Measurements from ENCODE around the gene FBXO31. TPM values are rescaled to one million over a fixed set of nuclear protein-coding genes. Genes with fewer than 3 reads are reported as not detected.
A peak's percentile ranks its signal among the peaks of the same experiment; 100 is the strongest.

Gene FBXO31
- total and polyA plus RNA-seq, 2 of the 13 experiments (the other 11 are each of a cell fraction or from before 2014, with no cell fraction given), result 92.4 to 101 TPM

- peak; percentile 97 for TF ChIP-seq ZNF350 (CRISPR knock-in tag; IDR thresholded peaks at IDR 0.05; ENCODE audit: borderline replicate concordance, low read depth)
- peak; percentile 62; the same call in 1 of the 2 replicates for TF ChIP-seq WIZ (CRISPR knock-in tag; IDR thresholded peaks at IDR 0.05)
- TF ChIP-seq ZNF720 (CRISPR knock-in tag; IDR thresholded peaks at IDR 0.05), result no peak
- no peak; the same call in 1 of the 2 replicates for TF ChIP-seq MATR3 (CRISPR knock-in tag; IDR thresholded peaks at IDR 0.05)
- TF ChIP-seq ZNF260 (CRISPR knock-in tag; IDR thresholded peaks at IDR 0.05; ENCODE audit: borderline replicate concordance, low read depth), result no peak
- no peak for TF ChIP-seq MAFF (IDR thresholded peaks at IDR 0.05; ENCODE audit: low read depth, low read length)
- TF ChIP-seq TP53 (CRISPR knock-in tag; conservative IDR thresholded peaks at IDR 0.05), result no peak; the same call in 1 of the 2 replicates
- TF ChIP-seq ATF7 (IDR thresholded peaks at IDR 0.05), result no peak
- peak; percentile 47 for TF ChIP-seq ATF7 (CRISPR knock-in tag; IDR thresholded peaks at IDR 0.05)
- TF ChIP-seq CBX5 (CRISPR knock-in tag; IDR thresholded peaks at IDR 0.05; ENCODE audit: borderline replicate concordance), result peak; percentile 15; the same call in 1 of the 2 replicates
- TF ChIP-seq ELF1 (CRISPR knock-in tag; IDR thresholded peaks at IDR 0.05), result peak; percentile 58; the same call in 1 of the 2 replicates
- TF ChIP-seq ZNF337 (CRISPR knock-in tag; IDR thresholded peaks at IDR 0.05; ENCODE audit: borderline replicate concordance, low read depth), result peak; percentile 80; the same call in 1 of the 2 replicates
- no peak for TF ChIP-seq ZNF367 (CRISPR knock-in tag; IDR thresholded peaks at IDR 0.05; ENCODE audit: borderline replicate concordance)
- TF ChIP-seq MNT (IDR thresholded peaks at IDR 0.05), result no peak
- TF ChIP-seq ELF3 (CRISPR knock-in tag; IDR thresholded peaks at IDR 0.05), result peak; percentile 35; the same call in 1 of the 2 replicates
- TF ChIP-seq ZNF577 (CRISPR knock-in tag; IDR thresholded peaks at IDR 0.05; ENCODE audit: borderline replicate concordance, low read depth), result no peak
- TF ChIP-seq ATM (IDR thresholded peaks at IDR 0.05; ENCODE audit: borderline replicate concordance), result no peak
- no peak for TF ChIP-seq ZFP36 (IDR thresholded peaks at IDR 0.05; ENCODE audit: borderline replicate concordance, low read depth, low read length, partially characterized antibody)
- peak; percentile 85 for TF ChIP-seq ARHGAP35 (CRISPR knock-in tag; IDR thresholded peaks at IDR 0.05; ENCODE audit: borderline replicate concordance)
- peak; percentile 77; the same call in 1 of the 2 replicates for TF ChIP-seq ZNF709 (CRISPR knock-in tag; IDR thresholded peaks at IDR 0.05)
- peak; percentile 31; the same call in 1 of the 2 replicates for TF ChIP-seq ZNF703 (CRISPR knock-in tag; IDR thresholded peaks at IDR 0.05; ENCODE audit: borderline replicate concordance)
- peak; percentile 45; the same call in 1 of the 2 replicates for TF ChIP-seq SP5 (CRISPR knock-in tag; IDR thresholded peaks at IDR 0.05; ENCODE audit: borderline replicate concordance, low read depth)
- TF ChIP-seq NR3C1 (CRISPR knock-in tag; IDR thresholded peaks at IDR 0.05), result no peak
- TF ChIP-seq ZNF280D (CRISPR knock-in tag; IDR thresholded peaks at IDR 0.05), result peak; percentile 83; the same call in 1 of the 2 replicates
- peak; percentile 31; the same call in 1 of the 2 replicates for TF ChIP-seq ZNF20 (CRISPR knock-in tag; IDR thresholded peaks at IDR 0.05)
- no peak for TF ChIP-seq NFRKB (IDR thresholded peaks at IDR 0.05)
- TF ChIP-seq ZMYM2 (CRISPR knock-in tag; IDR thresholded peaks at IDR 0.05), result no peak; the same call in 1 of the 2 replicates
Measured at GRCh38 chr16:87316923-87317749, 66.4 kb downstream of the FBXO31 start, which contains the start of gene C16orf95 (continued).

All from HepG2 (cell line).